Right lung (tissue), 5 donors: ENCODE measurements around the gene ZFAND6. TPM values are rescaled to one million over a fixed set of nuclear protein-coding genes. Genes with fewer than 3 reads are reported as not detected.

Source experiments
- DNase-seq, 2 donors: peaks; one replicate each; pipeline ENCODE4 v3.0.0-alpha.2; 2013
- polyA plus RNA-seq, 5 donors: library from polyadenylated mRNA; unstranded; fragments of 120-200 nt; gene quantifications; one replicate each; pipeline versions ENCODE4 v1.2.1 to v1.2.3, GENCODE V29; 2013; ENCODE audit warnings: inconsistent platforms in 1 of 5, low replicate concordance in 1 of 5; ENCODE audit not compliant: insufficient read length in 5 of 5, insufficient read depth in 1 of 5

ZFAND6 gene
- polyA plus RNA-seq, 5 donors: 107 to 145 (median 136) TPM

GRCh38 chr15:80162059-80162554, 102.6 kb downstream of the ZFAND6 start:
- peak; percentile 80 to 81 for DNase-seq

- no peak for DNase-seq
Observed at GRCh38 chr15:80163217-80163616, 103.7 kb downstream of the ZFAND6 start.

- no peak for DNase-seq
Observed at GRCh38 chr15:80163897-80164296, 104.4 kb downstream of the ZFAND6 start.

- no peak for DNase-seq
Observed at GRCh38 chr15:80167936-80168335, 108.5 kb downstream of the ZFAND6 start.

GRCh38 chr15:80168421-80168820, 108.9 kb downstream of the ZFAND6 start:
- no peak for DNase-seq

- no peak for DNase-seq
Observed at GRCh38 chr15:80169768-80170357, 110.4 kb downstream of the ZFAND6 start.

- no peak for DNase-seq
Observed at GRCh38 chr15:80170596-80170995, 111.1 kb downstream of the ZFAND6 start.

- no peak for DNase-seq
Observed at GRCh38 chr15:80171787-80172186, 112.3 kb downstream of the ZFAND6 start.

- no peak for DNase-seq
Observed at GRCh38 chr15:80172401-80172800, 112.9 kb downstream of the ZFAND6 start.

GRCh38 chr15:80173022-80173759, 113.7 kb downstream of the ZFAND6 start:
- peak in 1 of 2 donors; percentile 52 for DNase-seq

GRCh38 chr15:80174017-80174746, 114.7 kb downstream of the ZFAND6 start:
- no peak for DNase-seq

GRCh38 chr15:80175436-80175835, 116.0 kb downstream of the ZFAND6 start:
- DNase-seq: no peak

GRCh38 chr15:80176443-80176842, 117.0 kb downstream of the ZFAND6 start:
- DNase-seq: no peak

GRCh38 chr15:80177156-80177555, 117.7 kb downstream of the ZFAND6 start:
- DNase-seq: no peak

- no peak for DNase-seq
Observed at GRCh38 chr15:80179025-80179759, 119.7 kb downstream of the ZFAND6 start.

GRCh38 chr15:80179935-80180334, 120.5 kb downstream of the ZFAND6 start:
- DNase-seq: no peak

- no peak for DNase-seq
Observed at GRCh38 chr15:80180468-80180867, 121.0 kb downstream of the ZFAND6 start.

GRCh38 chr15:80180986-80181385, 121.5 kb downstream of the ZFAND6 start:
- DNase-seq: no peak

GRCh38 chr15:80182611-80183261, 123.3 kb downstream of the ZFAND6 start:
- peak; percentile 56 to 68 for DNase-seq

- no peak for DNase-seq
Observed at GRCh38 chr15:80183306-80183705, 123.8 kb downstream of the ZFAND6 start.

GRCh38 chr15:80183886-80184285, 124.4 kb downstream of the ZFAND6 start:
- no peak for DNase-seq
